HEK293T (cell line): Measurements from ENCODE around the gene UBXN10.

ENCODE experiments used
- ARNT ChIP-seq: fragments of 450-650 bp; IDR thresholded peaks from 2 replicates; pipeline ENCODE4 v1.6.1; 2017; ENCODE audit warnings: mild to moderate bottlenecking
- BHLHE40 ChIP-seq: fragments of 450-650 bp; IDR thresholded peaks from 2 replicates; pipeline ENCODE4 v1.6.1; 2016; ENCODE audit warnings: mild to moderate bottlenecking, moderate library complexity, borderline replicate concordance
- CTBP1 ChIP-seq: fragments of 450-650 bp; IDR thresholded peaks from 2 replicates; pipeline ENCODE4 v1.6.1; 2016; ENCODE audit warnings: borderline replicate concordance
- ELF4 ChIP-seq: fragments of 450-650 bp; IDR thresholded peaks from 2 replicates; pipeline ENCODE4 v1.6.1; 2017; ENCODE audit warnings: antibody characterized with exemption
- FOXA1 ChIP-seq: fragments of 450-650 bp; IDR thresholded peaks from 2 replicates; pipeline ENCODE4 v1.6.1; 2016; ENCODE audit warnings: mild to moderate bottlenecking
- FOXK2 ChIP-seq: fragments of 450-650 bp; IDR thresholded peaks from 2 replicates; pipeline ENCODE4 v1.6.1; 2016; ENCODE audit warnings: mild to moderate bottlenecking
- FOXM1 ChIP-seq: fragments of 450-650 bp; IDR thresholded peaks from 2 replicates; pipeline ENCODE4 v1.6.1; 2017; ENCODE audit warnings: mild to moderate bottlenecking, borderline replicate concordance
- HDGF ChIP-seq: fragments of 450-650 bp; IDR thresholded peaks from 2 replicates; pipeline ENCODE4 v1.6.1; 2017; ENCODE audit warnings: antibody characterized with exemption, borderline replicate concordance
- NFRKB ChIP-seq: fragments of 450-650 bp; IDR thresholded peaks from 2 replicates; pipeline ENCODE4 v1.6.1; 2016; ENCODE audit warnings: mild to moderate bottlenecking, moderate library complexity
- SP1 ChIP-seq: fragments of 450-650 bp; IDR thresholded peaks from 2 replicates; pipeline ENCODE4 v1.6.1; 2017
- SUZ12 ChIP-seq: fragments of 450-650 bp; IDR thresholded peaks from 2 replicates; pipeline ENCODE4 v1.6.1; 2016; ENCODE audit warnings: mild to moderate bottlenecking
- TARDBP ChIP-seq: fragments of 450-650 bp; IDR thresholded peaks from 2 replicates; pipeline ENCODE4 v1.6.1; 2016
- ZNF384 ChIP-seq: fragments of 450-650 bp; IDR thresholded peaks from 2 replicates; pipeline ENCODE4 v1.6.1; 2016

GRCh38 chr1:20209471-20209870, 23.6 kb downstream of the UBXN10 start:
- TF ChIP-seq ARNT (no peak), HDGF (no peak), SP1 (no peak), TARDBP (no peak), FOXK2 (no peak), FOXA1 (no peak), BHLHE40 (no peak), ZNF384 (no peak), SUZ12 (no peak), FOXM1 (no peak), CTBP1 (no peak), NFRKB (no peak), ELF4 (no peak)
